Thoracic aorta (tissue), 2 donors: ENCODE data around the gene TJAP1. TPM values are rescaled to one million over a fixed set of nuclear protein-coding genes. Genes with fewer than 3 reads are reported as not detected.
A peak's percentile ranks its signal among the peaks of the same experiment; 100 is the strongest.

Experiments
- ATAC-seq: fragments of 150-250 bp; one replicate; pipeline ENCODE4 v1.8.0; 2017; ENCODE audit warnings: low read depth; ENCODE audit not compliant: insufficient number of reproducible peaks, low FRiP score
- DNase-seq: peaks from one replicate; pipeline ENCODE4 v3.0.0-alpha.2; 2020; ENCODE audit warnings: low spot score
- H3K27ac ChIP-seq, 2 donors: fragments of 200-600 bp; sonication (generic); 1 replicate in 1 of 2; 2 replicates in 1 of 2; pipeline ENCODE4 v1.5.1; 2016; ENCODE audit warnings: mild to moderate bottlenecking in 2 of 2, moderate library complexity in 2 of 2
- H3K27me3 ChIP-seq: fragments of 200-600 bp; sonication (generic); replicated peaks from 2 replicates; pipeline ENCODE4 v1.6.0; 2016; ENCODE audit warnings: mild to moderate bottlenecking; ENCODE audit not compliant: insufficient read depth
- H3K36me3 ChIP-seq: fragments of 200-600 bp; sonication (generic); one replicate; pipeline ENCODE4 v1.5.1; 2016
- H3K4me1 ChIP-seq, 2 donors: fragments of 200-600 bp; sonication (generic); 1 replicate in 1 of 2; 2 replicates in 1 of 2; pipeline versions ENCODE4 v1.5.1 to v1.6.0; 2016; ENCODE audit warnings: low read depth in 2 of 2, mild to moderate bottlenecking in 1 of 2; ENCODE audit not compliant: control insufficient read depth in 1 of 2
- H3K4me3 ChIP-seq: fragments of 200-600 bp; sonication (generic); 2 replicates; pipeline ENCODE4 v1.5.1; 2016; ENCODE audit warnings: mild to moderate bottlenecking
- H3K9me3 ChIP-seq: fragments of 200-600 bp; sonication (generic); 2 replicates; pipeline ENCODE4 v1.5.1; 2016
- CTCF ChIP-seq: fragments of 200-600 bp; sonication (generic); IDR thresholded peaks from one replicate; pipeline ENCODE4 v1.5.1; 2019; ENCODE audit warnings: antibody characterized with exemption
- total RNA-seq, 2 donors: library from RNA; depleted of rRNA; stranded (reverse); fragments of >200 nt; gene quantifications; one replicate each; pipeline versions ENCODE4 v1.1.0 to v1.2.3, GENCODE V29; 2016

TJAP1 gene
- total RNA-seq = 10 to 100 TPM; 19.5 to 21.0 TPM

- peaks cover 6 to 22% of the 10 kb centered on the region in 2 donors for H3K4me1 ChIP-seq
- ATAC-seq (peak; percentile 87), DNase-seq (peak; percentile 72)
- no peak for TF ChIP-seq CTCF
- peak within 1 kb of the TSS; percentile 49 to 59 for H3K27ac ChIP-seq
- no peaks in the 10 kb centered on the region for H3K27me3 ChIP-seq
- H3K4me3 ChIP-seq = peak within 1 kb of the TSS; percentile 87
- H3K9me3 ChIP-seq = no peaks in the 10 kb centered on the region
- no peaks in the 10 kb centered on the region for H3K36me3 ChIP-seq
These were observed at the start of gene TJAP1 for GRCh38 chr6:43477235-43478007. Gene TJAP1 (plus strand): TSS chr6:43477570. CDS start chr6:43499002, 21,432 bp downstream.

GRCh38 chr6:43428112-43428570 lies 49.2 kb upstream of the TJAP1 start:
- Histone ChIP-seq H3K27me3 (no peaks in the 10 kb centered on the region), H3K4me1 (peaks cover 14 to 20% of the 10 kb centered on the region in 2 donors), H3K27ac (peak overlapping the region; percentile 81 to 83), H3K36me3 (peaks cover 6% of the 10 kb centered on the region), H3K4me3 (peak overlapping the region; percentile 92), H3K9me3 (no peaks in the 10 kb centered on the region)
- no peak for ATAC-seq
- no peak for DNase-seq
- TF ChIP-seq CTCF = no peak

GRCh38 chr6:43428874-43429273 lies 48.5 kb upstream of the TJAP1 start:
- no peak for TF ChIP-seq CTCF
- Histone ChIP-seq H3K36me3 (peaks cover 6% of the 10 kb centered on the region), H3K27me3 (no peaks in the 10 kb centered on the region), H3K4me3 (peak overlapping the region; percentile 92), H3K9me3 (no peaks in the 10 kb centered on the region), H3K4me1 (peaks cover 14 to 20% of the 10 kb centered on the region in 2 donors), H3K27ac (peak overlapping the region; percentile 19 to 81)
- ATAC-seq = no peak
- DNase-seq = no peak

GRCh38 chr6:43432009-43432945 lies 45.1 kb upstream of the TJAP1 start:
- Histone ChIP-seq H3K9me3 (no peaks in the 10 kb centered on the region), H3K27ac (no peak overlapping the region), H3K4me3 (no peak overlapping the region), H3K27me3 (no peaks in the 10 kb centered on the region), H3K4me1 (peaks cover 19 to 39% of the 10 kb centered on the region in 2 donors), H3K36me3 (peaks cover 6% of the 10 kb centered on the region)
- ATAC-seq (no peak), DNase-seq (no peak)
- TF ChIP-seq CTCF = no peak

- Histone ChIP-seq H3K27ac (no peak overlapping the region), H3K27me3 (no peaks in the 10 kb centered on the region), H3K4me1 (peaks cover 19 to 45% of the 10 kb centered on the region in 2 donors), H3K4me3 (no peak overlapping the region), H3K9me3 (no peaks in the 10 kb centered on the region), H3K36me3 (peaks cover 6% of the 10 kb centered on the region)
- no peak for DNase-seq
- no peak for ATAC-seq
- TF ChIP-seq CTCF = no peak
These were observed 44.2 kb upstream of the TJAP1 start for GRCh38 chr6:43433148-43433547.
